ENCODE measurements around the gene TMEM170A. TPM values are rescaled to one million over a fixed set of nuclear protein-coding genes. Genes with fewer than 3 reads are reported as not detected.

The TMEM170A gene
- total and polyA plus RNA-seq, 2 of the 13 experiments (the other 11 are each of a cell fraction or from before 2014, with no cell fraction given) = 35.7 to 39.7 TPM

GRCh38 chr16:75471723-75472633 lies 7.5 kb upstream of the TMEM170A start (continued):
- TF ChIP-seq USF2 (IDR thresholded peaks at IDR 0.05; ENCODE audit: low read depth, low read length) = no peak
- TF ChIP-seq USF2 (CRISPR knock-in tag; IDR thresholded peaks at IDR 0.05; ENCODE audit: borderline replicate concordance) = no peak
- no peak for TF ChIP-seq ZKSCAN8 (CRISPR knock-in tag; IDR thresholded peaks at IDR 0.05; ENCODE audit: borderline replicate concordance)
- TF ChIP-seq ZNF263 (CRISPR knock-in tag; IDR thresholded peaks at IDR 0.05) = no peak
- no peak for TF ChIP-seq AGO2 (optimal IDR thresholded peaks at IDR 0.05; ENCODE audit: low read depth, low read length)
- no peak for TF ChIP-seq IKZF1 (IDR thresholded peaks at IDR 0.05)
- TF ChIP-seq TEAD2 (CRISPR knock-in tag; IDR thresholded peaks at IDR 0.05) = no peak
- TF ChIP-seq CCAR2 (optimal IDR thresholded peaks at IDR 0.05; ENCODE audit: low read depth, low read length) = no peak
- no peak for TF ChIP-seq MAFK (conservative IDR thresholded peaks at IDR 0.05 in 1 of 2, IDR thresholded peaks at IDR 0.05 in 1 of 2; ENCODE audit: low read length in 2 of 2)
- TF ChIP-seq BORCS8-MEF2B (CRISPR knock-in tag; IDR thresholded peaks at IDR 0.05) = no peak
- TF ChIP-seq SAP130 (CRISPR knock-in tag; IDR thresholded peaks at IDR 0.05; ENCODE audit: low read depth) = peak; percentile 50
- TF ChIP-seq MED1 (CRISPR knock-in tag; IDR thresholded peaks at IDR 0.05) = no peak
- TF ChIP-seq, protein P1, sequence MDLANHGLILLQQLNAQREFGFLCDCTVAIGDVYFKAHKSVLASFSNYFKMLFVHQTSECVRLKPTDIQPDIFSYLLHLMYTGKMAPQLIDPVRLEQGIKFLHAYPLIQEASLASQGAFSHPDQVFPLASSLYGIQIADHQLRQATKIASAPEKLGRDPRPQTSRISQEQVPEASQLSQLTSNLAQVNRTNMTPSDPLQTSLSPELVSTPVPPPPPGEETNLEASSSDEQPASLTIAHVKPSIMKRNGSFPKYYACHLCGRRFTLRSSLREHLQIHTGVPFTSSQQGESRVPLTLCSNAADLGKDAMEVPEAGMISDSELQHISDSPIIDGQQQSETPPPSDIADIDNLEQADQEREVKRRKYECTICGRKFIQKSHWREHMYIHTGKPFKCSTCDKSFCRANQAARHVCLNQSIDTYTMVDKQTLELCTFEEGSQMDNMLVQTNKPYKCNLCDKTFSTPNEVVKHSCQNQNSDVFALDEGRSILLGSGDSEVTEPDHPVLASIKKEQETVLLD (CRISPR knock-in tag; IDR thresholded peaks at IDR 0.05; ENCODE audit: low read depth) = no peak
- no peak for TF ChIP-seq ZNF329 (CRISPR knock-in tag; IDR thresholded peaks at IDR 0.05; ENCODE audit: low read depth)
- no peak for TF ChIP-seq MAFG (CRISPR knock-in tag; IDR thresholded peaks at IDR 0.05)
- no peak for TF ChIP-seq U2AF1 (optimal IDR thresholded peaks at IDR 0.05; ENCODE audit: low read depth, low read length)
- TF ChIP-seq TFDP1 (CRISPR knock-in tag; IDR thresholded peaks at IDR 0.05; ENCODE audit: borderline replicate concordance) = no peak
- no peak for TF ChIP-seq ZNF790 (CRISPR knock-in tag; IDR thresholded peaks at IDR 0.05; ENCODE audit: borderline replicate concordance)
- no peak for TF ChIP-seq ZNF629 (CRISPR knock-in tag; conservative IDR thresholded peaks at IDR 0.05)
- 0 out of 2 replicates have a peak, but pooled peaks have one; percentile 34 for TF ChIP-seq ZNF792 (CRISPR knock-in tag; IDR thresholded peaks at IDR 0.05)
- TF ChIP-seq LCORL (IDR thresholded peaks at IDR 0.05) = no peak
- TF ChIP-seq LCORL (CRISPR knock-in tag; IDR thresholded peaks at IDR 0.05) = no peak
- no peak for TF ChIP-seq MEIS2 (CRISPR knock-in tag; IDR thresholded peaks at IDR 0.05)
- no peak for TF ChIP-seq ZNF292 (CRISPR knock-in tag; IDR thresholded peaks at IDR 0.05; ENCODE audit: borderline replicate concordance, low read depth)
- no peak for TF ChIP-seq STAT5B (CRISPR knock-in tag; IDR thresholded peaks at IDR 0.05)
- TF ChIP-seq, protein P2, sequence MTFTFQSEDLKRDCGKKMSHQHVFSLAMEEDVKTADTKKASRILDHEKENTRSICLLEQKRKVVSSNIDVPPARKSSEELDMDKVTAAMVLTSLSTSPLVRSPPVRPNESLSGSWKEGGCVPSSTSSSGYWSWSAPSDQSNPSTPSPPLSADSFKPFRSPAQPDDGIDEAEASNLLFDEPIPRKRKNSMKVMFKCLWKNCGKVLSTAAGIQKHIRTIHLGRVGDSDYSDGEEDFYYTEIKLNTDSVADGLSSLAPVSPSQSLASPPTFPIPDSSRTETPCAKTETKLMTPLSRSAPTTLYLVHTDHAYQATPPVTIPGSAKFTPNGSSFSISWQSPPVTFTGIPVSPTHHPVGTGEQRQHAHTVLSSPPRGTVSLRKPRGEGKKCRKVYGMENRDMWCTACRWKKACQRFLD (CRISPR knock-in tag; IDR thresholded peaks at IDR 0.05; ENCODE audit: borderline replicate concordance) = no peak
- TF ChIP-seq SNRNP70 (IDR thresholded peaks at IDR 0.05; ENCODE audit: low read depth, low read length) = no peak
